Adrenal gland (tissue), 5 donors: ENCODE results near the gene TCP10L.

Experiments
- POLR2A ChIP-seq, 2 donors: fragments of 450-650 bp; IDR thresholded peaks; one replicate each; pipeline ENCODE4 v1.6.1; 2017; ENCODE audit warnings: antibody characterized with exemption in 2 of 2, mild to moderate bottlenecking in 2 of 2, moderate library complexity in 1 of 2
- TF ChIP-seq, protein P1 (sequence below), 6 experiments: fragments of 450-650 bp in 4 of 6; fragments of 200-600 bp in 2 of 6; sonication (generic) in 1 of 6; IDR thresholded peaks; 1 replicate in 5 of 6; 2 replicates in 1 of 6; pipeline versions ENCODE4 v1.5.1 to v1.8.0; 2016 to 2021; ENCODE audit warnings: antibody characterized with exemption in 6 of 6, mild to moderate bottlenecking in 2 of 6, moderate library complexity in 1 of 6
- donor health status: DM: no; HTN: no; CAD: no.

DNA sequence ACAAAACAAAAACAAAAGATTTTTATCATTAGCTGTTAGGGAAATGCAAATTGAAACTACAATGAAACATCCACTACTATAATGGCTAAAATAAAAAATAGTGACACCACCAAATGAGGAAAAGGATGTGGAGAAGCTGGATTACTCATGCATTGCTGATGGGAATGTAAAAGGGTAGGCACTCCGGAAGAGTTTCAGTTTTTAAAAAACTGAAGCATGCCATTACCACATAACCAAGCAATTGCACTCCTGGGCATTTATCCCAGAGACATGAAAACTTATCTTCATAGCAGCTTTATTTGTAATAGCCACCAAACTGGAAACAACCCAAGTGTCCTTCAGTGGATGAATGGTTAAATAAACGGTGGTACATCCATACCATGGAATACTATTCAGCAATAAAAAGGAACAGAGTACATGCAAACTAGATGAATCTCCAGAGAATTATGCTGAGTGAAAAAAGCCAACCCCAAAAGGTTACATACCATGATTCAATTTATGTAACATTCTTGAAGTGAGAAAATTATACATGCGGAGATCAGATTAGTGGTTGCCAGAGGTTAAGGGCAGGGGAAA is 41.4 kb upstream of the TCP10L start:
- TF ChIP-seq, protein P1, sequence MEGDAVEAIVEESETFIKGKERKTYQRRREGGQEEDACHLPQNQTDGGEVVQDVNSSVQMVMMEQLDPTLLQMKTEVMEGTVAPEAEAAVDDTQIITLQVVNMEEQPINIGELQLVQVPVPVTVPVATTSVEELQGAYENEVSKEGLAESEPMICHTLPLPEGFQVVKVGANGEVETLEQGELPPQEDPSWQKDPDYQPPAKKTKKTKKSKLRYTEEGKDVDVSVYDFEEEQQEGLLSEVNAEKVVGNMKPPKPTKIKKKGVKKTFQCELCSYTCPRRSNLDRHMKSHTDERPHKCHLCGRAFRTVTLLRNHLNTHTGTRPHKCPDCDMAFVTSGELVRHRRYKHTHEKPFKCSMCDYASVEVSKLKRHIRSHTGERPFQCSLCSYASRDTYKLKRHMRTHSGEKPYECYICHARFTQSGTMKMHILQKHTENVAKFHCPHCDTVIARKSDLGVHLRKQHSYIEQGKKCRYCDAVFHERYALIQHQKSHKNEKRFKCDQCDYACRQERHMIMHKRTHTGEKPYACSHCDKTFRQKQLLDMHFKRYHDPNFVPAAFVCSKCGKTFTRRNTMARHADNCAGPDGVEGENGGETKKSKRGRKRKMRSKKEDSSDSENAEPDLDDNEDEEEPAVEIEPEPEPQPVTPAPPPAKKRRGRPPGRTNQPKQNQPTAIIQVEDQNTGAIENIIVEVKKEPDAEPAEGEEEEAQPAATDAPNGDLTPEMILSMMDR (IDR thresholded peaks at IDR 0.05): no peak
- no peak for TF ChIP-seq POLR2A (IDR thresholded peaks at IDR 0.05)
